Hematopoietic multipotent progenitor cell treated with erythropoietin and hydrocortisone succinate and interleukin-3 and kit ligand, for 15 days (in vitro differentiated cells): Measurements from ENCODE around the gene PCNX2.

Experiments used
- DNase-seq: peaks from one replicate; pipeline ENCODE4 v3.0.0-alpha.2; 2015; ENCODE audit warnings: low spot score

PCNX2 gene

GRCh38 chr1:233256789-233257188, 38.7 kb downstream of the PCNX2 start:
- no peak for DNase-seq

GRCh38 chr1:233256191-233256590, 39.3 kb downstream of the PCNX2 start:
- DNase-seq, result no peak

- no peak for DNase-seq
These were observed 40.4 kb downstream of the PCNX2 start for GRCh38 chr1:233255145-233255544.

GRCh38 chr1:233253832-233254331, 41.6 kb downstream of the PCNX2 start:
- DNase-seq, result no peak

- DNase-seq, result no peak
These were observed 42.2 kb downstream of the PCNX2 start for GRCh38 chr1:233253231-233253831.

- no peak for DNase-seq
These were observed 43.1 kb downstream of the PCNX2 start for GRCh38 chr1:233252441-233252840.

- DNase-seq, result no peak
These were observed 44.3 kb downstream of the PCNX2 start for GRCh38 chr1:233251201-233251720.

GRCh38 chr1:233248014-233248413, 47.5 kb downstream of the PCNX2 start:
- no peak for DNase-seq

- DNase-seq, result no peak
These were observed 48.6 kb downstream of the PCNX2 start for GRCh38 chr1:233246965-233247364.

GRCh38 chr1:233245191-233245765, 50.2 kb downstream of the PCNX2 start:
- no peak for DNase-seq

GRCh38 chr1:233244183-233244582, 51.3 kb downstream of the PCNX2 start:
- DNase-seq, result no peak

GRCh38 chr1:233242827-233243483, 52.6 kb downstream of the PCNX2 start:
- DNase-seq, result no peak

- DNase-seq, result no peak
These were observed 53.8 kb downstream of the PCNX2 start for GRCh38 chr1:233241759-233242158.

GRCh38 chr1:233240829-233241682, 54.5 kb downstream of the PCNX2 start:
- DNase-seq, result no peak

GRCh38 chr1:233240371-233240770, 55.2 kb downstream of the PCNX2 start:
- no peak for DNase-seq

- no peak for DNase-seq
These were observed 56.6 kb downstream of the PCNX2 start for GRCh38 chr1:233238884-233239431.

- DNase-seq, result no peak
These were observed 57.9 kb downstream of the PCNX2 start for GRCh38 chr1:233237647-233238046.

GRCh38 chr1:233233508-233234040, 62.0 kb downstream of the PCNX2 start:
- DNase-seq, result no peak

GRCh38 chr1:233230011-233230410, 65.5 kb downstream of the PCNX2 start:
- no peak for DNase-seq

GRCh38 chr1:233229288-233229687, 66.2 kb downstream of the PCNX2 start:
- no peak for DNase-seq

- no peak for DNase-seq
These were observed 67.5 kb downstream of the PCNX2 start for GRCh38 chr1:233227930-233228465.
